Metanephros (tissue), 2 donors: ENCODE results near the gene AASDH. TPM values are rescaled to one million over a fixed set of nuclear protein-coding genes. Genes with fewer than 3 reads are reported as not detected.

Experiments used
- small RNA-seq: library from RNA; depleted of rRNA; stranded (forward); fragments of <200 nt; gene quantifications from one replicate; pipeline ENCODE3, GENCODE V24; 2014; ENCODE audit warnings: low replicate concordance
- total RNA-seq: library from RNA; depleted of rRNA; stranded (reverse); fragments of >200 nt; gene quantifications from one replicate; pipeline ENCODE4 v1.2.3, GENCODE V29; 2014

AASDH gene
- total RNA-seq = 18.9 TPM

GRCh38 chr4:56387023-56388001 lies at the start of gene AASDH:
TSS of gene AASDH (minus strand) at chr4:56387491. CDS start at chr4:56384299, 3,192 bp downstream.

GRCh38 chr4:56435140-56435926 lies 48.0 kb upstream of the AASDH start, which contains the start of gene PPAT:
TSS of gene PPAT (minus strand) at chr4:56435615. CDS start at chr4:56435477, 138 bp downstream.

Small RNAs within 50 kb of the gene (small RNA-seq; reads per million reads assigned to genes)
- gene RNU6-197P = not detected

Other genes starting within 250 kb of the AASDH start
- 13.3 TPM for gene PPAT, start 48.1 kb upstream of the AASDH start, total RNA-seq
- gene PAICS, start 48.8 kb upstream of the AASDH start, total RNA-seq = 31.8 TPM
- 48.6 TPM for gene SRP72, start 80.1 kb upstream of the AASDH start, total RNA-seq
- gene ARL9, start 118.3 kb upstream of the AASDH start, total RNA-seq = 0.41 TPM